ENCODE measurements around the gene PXMP4.

DNA sequence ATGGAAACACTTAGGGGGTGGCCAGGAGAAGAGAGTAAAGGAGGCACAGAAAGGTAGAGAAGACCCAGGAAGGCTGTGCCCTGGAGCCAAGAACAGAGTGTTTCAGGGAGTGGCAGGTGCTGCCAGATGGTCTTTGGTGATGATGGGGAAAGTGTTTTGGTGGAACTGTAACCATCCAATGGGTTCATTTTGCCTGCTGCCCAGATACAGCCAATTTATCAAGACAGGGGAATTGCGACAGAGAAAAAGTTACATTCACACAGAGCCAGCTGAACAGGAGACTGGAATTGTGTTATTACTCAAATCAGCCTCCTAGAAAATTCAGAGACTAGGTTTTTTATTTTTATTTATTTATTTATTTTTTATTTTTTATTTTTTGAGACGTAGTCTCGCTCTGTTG is 16.9 kb upstream of the PXMP4 start:
- TF ChIP-seq, protein P1, sequence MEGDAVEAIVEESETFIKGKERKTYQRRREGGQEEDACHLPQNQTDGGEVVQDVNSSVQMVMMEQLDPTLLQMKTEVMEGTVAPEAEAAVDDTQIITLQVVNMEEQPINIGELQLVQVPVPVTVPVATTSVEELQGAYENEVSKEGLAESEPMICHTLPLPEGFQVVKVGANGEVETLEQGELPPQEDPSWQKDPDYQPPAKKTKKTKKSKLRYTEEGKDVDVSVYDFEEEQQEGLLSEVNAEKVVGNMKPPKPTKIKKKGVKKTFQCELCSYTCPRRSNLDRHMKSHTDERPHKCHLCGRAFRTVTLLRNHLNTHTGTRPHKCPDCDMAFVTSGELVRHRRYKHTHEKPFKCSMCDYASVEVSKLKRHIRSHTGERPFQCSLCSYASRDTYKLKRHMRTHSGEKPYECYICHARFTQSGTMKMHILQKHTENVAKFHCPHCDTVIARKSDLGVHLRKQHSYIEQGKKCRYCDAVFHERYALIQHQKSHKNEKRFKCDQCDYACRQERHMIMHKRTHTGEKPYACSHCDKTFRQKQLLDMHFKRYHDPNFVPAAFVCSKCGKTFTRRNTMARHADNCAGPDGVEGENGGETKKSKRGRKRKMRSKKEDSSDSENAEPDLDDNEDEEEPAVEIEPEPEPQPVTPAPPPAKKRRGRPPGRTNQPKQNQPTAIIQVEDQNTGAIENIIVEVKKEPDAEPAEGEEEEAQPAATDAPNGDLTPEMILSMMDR (IDR thresholded peaks at IDR 0.05) = no peak
- no peak for TF ChIP-seq ZNF302 (CRISPR knock-in tag; IDR thresholded peaks at IDR 0.05)

Measured in A549 (cell line).